ENCODE measurements around the gene RD3L.

- TF ChIP-seq EZH2phosphoT487 (IDR thresholded peaks at IDR 0.05; ENCODE audit: borderline replicate concordance) (no peak), SIN3A (IDR thresholded peaks at IDR 0.05; ENCODE audit: low read depth) (no peak), CTCF (IDR thresholded peaks at IDR 0.05 in 2 of 3, conservative IDR thresholded peaks at IDR 0.05 in 1 of 3; ENCODE audit: borderline replicate concordance in 1 of 3, insufficient read depth in 1 of 3, low read depth in 2 of 3, low read length in 2 of 3) (no peak), POLR2A (IDR thresholded peaks at IDR 0.05; ENCODE audit: borderline replicate concordance, extremely low read depth, insufficient read depth, insufficient read length) (no peak), ATF3 (IDR thresholded peaks at IDR 0.05) (no peak), POLR2AphosphoS5 (IDR thresholded peaks at IDR 0.05; ENCODE audit: low read depth, low read length) (no peak)
Measured at GRCh38 chr14:103891667-103892215, 50.6 kb downstream of the RD3L start.
